HepG2 (cell line): ENCODE results near the gene DGCR2. TPM values are rescaled to one million over a fixed set of nuclear protein-coding genes. Genes with fewer than 3 reads are reported as not detected.

Experiments
- ATAC-seq: fragments of 200-7000 bp; cut with Tn5 transposase; 3 replicates; pipeline ENCODE4 v1.9.1; 2020; ENCODE audit warnings: mild to moderate bottlenecking, moderate library complexity
- BruUV-seq: library from RNA; stranded (reverse); fragments of 400-500 nt; replicated peaks from 2 replicates; lab custom pipeline; 2021; lab: Mats Ljungman, UMichigan
- CTCF ChIA-PET: fragments of 300-600 bp; formaldehyde crosslinking; extraction: SDS; loops from one replicate; lab custom pipeline; 2021; ENCODE audit warnings: low total read pairs, inconsistent platforms, low intra/inter-chr PET ratio; lab: Yijun Ruan, JAX
- POLR2A ChIA-PET: fragments of 350-600 bp; sonication (Branson Sonifier 250); formaldehyde crosslinking; loops from one replicate; lab custom pipeline; 2020; ENCODE audit warnings: antibody characterized with exemption, inconsistent platforms; lab: Yijun Ruan, JAX
- DNase-seq: peaks from one replicate; pipeline ENCODE4 v3.0.0-alpha.2; 2015; ENCODE audit warnings: low spot score
- FAIRE-seq: peaks from 3 replicates; lab custom pipeline; 2011; peaks lifted over from hg19 to GRCh38; lab: Jason Lieb, UNC
- H2AFZ ChIP-seq: one replicate; pipeline ENCODE4 v1.6.1; 2011; ENCODE audit warnings: low read length, inconsistent platforms
- H3K27ac ChIP-seq: fragments of 300-600 bp; 3 replicates; pipeline ENCODE4 v1.8.0; 2011; ENCODE audit warnings: mixed run types, mild to moderate bottlenecking, mixed read lengths, low read length, inconsistent platforms; ENCODE audit not compliant: insufficient read depth; ENCODE audit errors: extremely low read length
- H3K27me3 ChIP-seq, 2 experiments: fragments of 200-600 bp in 1 of 2; 2 replicates in 1 of 2; 3 replicates in 1 of 2; pipeline versions ENCODE4 v1.6.0 to v1.8.0; 2011; ENCODE audit warnings: low read length in 2 of 2, mild to moderate bottlenecking in 2 of 2, moderate library complexity in 2 of 2, inconsistent platforms in 1 of 2; ENCODE audit not compliant: insufficient read depth in 2 of 2, control insufficient read depth in 1 of 2
- H3K36me3 ChIP-seq, 2 experiments: fragments of 200-600 bp in 1 of 2; replicated peaks in 1 of 2; 2 replicates in 1 of 2; 3 replicates in 1 of 2; pipeline versions ENCODE4 v1.5.1 to v1.8.0; 2011; ENCODE audit warnings: low read length in 2 of 2, inconsistent platforms in 1 of 2; ENCODE audit not compliant: insufficient read depth in 2 of 2, control insufficient read depth in 1 of 2
- H3K4me1 ChIP-seq: 2 replicates; pipeline ENCODE4 v1.5.1; 2012; ENCODE audit warnings: low read length, inconsistent platforms; ENCODE audit not compliant: insufficient read depth
- H3K4me2 ChIP-seq: 2 replicates; pipeline ENCODE4 v1.6.0; 2011; ENCODE audit warnings: low read depth, low read length, inconsistent platforms
- H3K4me3 ChIP-seq, 3 experiments: fragments of 200-600 bp in 1 of 3; sonication (generic), shearing (Covaris generic) in 1 of 3; replicated peaks in 1 of 3; 2 replicates each; pipeline ENCODE4 v1.5.1; 2011 to 2016; ENCODE audit warnings: low read length in 3 of 3, inconsistent platforms in 2 of 3, low read depth in 2 of 3, mild to moderate bottlenecking in 2 of 3, control low read depth in 1 of 3, mixed read lengths in 1 of 3; ENCODE audit not compliant: insufficient read depth in 1 of 3
- H3K79me2 ChIP-seq: one replicate; pipeline ENCODE4 v1.6.1; 2011; ENCODE audit warnings: low read length, inconsistent platforms; ENCODE audit not compliant: insufficient read depth
- H3K9ac ChIP-seq: 2 replicates; pipeline ENCODE4 v1.6.0; 2011; ENCODE audit warnings: mild to moderate bottlenecking, low read depth, low read length, inconsistent platforms; ENCODE audit not compliant: insufficient read depth
- H3K9me3 ChIP-seq: 2 replicates; pipeline ENCODE4 v1.5.1; 2012; ENCODE audit warnings: mild to moderate bottlenecking, low read length
- H4K20me1 ChIP-seq: 2 replicates; pipeline ENCODE4 v1.6.0; 2011; ENCODE audit warnings: inconsistent platforms, mild to moderate bottlenecking, low read length, moderate library complexity; ENCODE audit not compliant: insufficient read depth
- FOXA1 ChIP-seq, 2 experiments: fragments of 450-650 bp in 1 of 2; sonication (generic) in 1 of 2; formaldehyde crosslinking in 1 of 2; IDR thresholded peaks; 2 replicates each; pipeline versions ENCODE4 v1.4.0 to v1.6.1; 2016 to 2020; ENCODE audit warnings: missing genetic modification reagents in 1 of 2
- FOXJ3 ChIP-seq: sonication (generic); formaldehyde crosslinking; IDR thresholded peaks from 2 replicates; pipeline ENCODE4 v1.4.0; 2020; ENCODE audit warnings: missing genetic modification reagents, mild to moderate bottlenecking, borderline replicate concordance
- ISX ChIP-seq: sonication (generic); formaldehyde crosslinking; conservative IDR thresholded peaks from 2 replicates; pipeline ENCODE4 v1.5.0; 2020; ENCODE audit warnings: missing genetic modification reagents
- RXRB ChIP-seq: IDR thresholded peaks from 2 replicates; pipeline ENCODE4 v1.6.1; 2016; ENCODE audit warnings: borderline replicate concordance, missing genetic modification reagents, missing compliant biosample characterization
- SAFB2 ChIP-seq: sonication (generic); formaldehyde crosslinking; IDR thresholded peaks from 2 replicates; pipeline ENCODE4 v1.5.1; 2020; ENCODE audit warnings: missing genetic modification reagents, low read depth, mild to moderate bottlenecking, borderline replicate concordance
- THAP8 ChIP-seq: sonication (generic); formaldehyde crosslinking; IDR thresholded peaks from 2 replicates; pipeline ENCODE4 v1.5.1; 2020; ENCODE audit warnings: missing genetic modification reagents, mild to moderate bottlenecking, borderline replicate concordance
- ZFP36L2 ChIP-seq: sonication (generic); formaldehyde crosslinking; IDR thresholded peaks from 2 replicates; pipeline ENCODE4 v1.4.0; 2020; ENCODE audit warnings: missing genetic modification reagents
- ZNF281 ChIP-seq: sonication (generic); formaldehyde crosslinking; IDR thresholded peaks from 2 replicates; pipeline ENCODE4 v1.4.0; 2020; ENCODE audit warnings: missing genetic modification reagents, borderline replicate concordance
- ZNF549 ChIP-seq: sonication (generic); formaldehyde crosslinking; IDR thresholded peaks from 2 replicates; pipeline ENCODE4 v1.5.0; 2020; ENCODE audit warnings: missing genetic modification reagents
- ZNF576 ChIP-seq: sonication (generic); formaldehyde crosslinking; IDR thresholded peaks from 2 replicates; pipeline ENCODE4 v1.4.0; 2020; ENCODE audit warnings: mild to moderate bottlenecking, missing genetic modification reagents
- WGBS: methylation state at CpG from one replicate; pipeline ENCODE4 v1.1.6; 2017; ENCODE audit warnings: low lambda C conversion rate; 5-methylcytosine and 5-hydroxymethylcytosine counted together
- in situ Hi-C: cut with HindIII; loops from 2 replicates; pipeline ENCODE4 v1.10.0; 2017; ENCODE audit warnings: low pct_unique_long_range_greater_than_20kb; ENCODE audit not compliant: extremely low pct_ligation_motif_present
- intact Hi-C: fragments of 100-400 bp; cut with micrococcal nuclease; formaldehyde crosslinking; loops from one replicate; pipeline ENCODE4 v1.10.0; 2022; ENCODE audit not compliant: unreplicated experiment
- polyA plus RNA-seq, 8 experiments: library from polyadenylated mRNA; depleted of rRNA in 3 of 8; stranded (reverse) in 7 of 8; unstranded in 1 of 8; fragments of >200 nt; fragmentation: Illumina TruSeq in 4 of 8; extraction: Trizol in 4 of 8; gene quantifications; 2 replicates each; pipeline versions ENCODE4 v1.2.1 to v1.2.3, GENCODE V29; 2011 to 2016; ENCODE audit warnings: low read depth in 4 of 8, missing spikeins in 1 of 8, mixed read lengths in 1 of 8; ENCODE audit not compliant: insufficient read depth in 1 of 8
- total RNA-seq, 5 experiments: library from RNA; depleted of rRNA; stranded (reverse); fragments of >200 nt; fragmentation: Illumina TruSeq; extraction: Trizol; gene quantifications; 2 replicates each; pipeline ENCODE4 v1.2.3, GENCODE V29; 2016; ENCODE audit warnings: low read depth in 1 of 5

The DGCR2 gene
- total and polyA plus RNA-seq, 2 of the 13 experiments (the other 11 are each of a cell fraction or from before 2014, with no cell fraction given), result 23.1 to 35.3 TPM

- Histone ChIP-seq H2AFZ (no peak overlapping the region), H3K4me2 (peak overlapping the region; percentile 62), H3K79me2 (peaks cover 2% of the 10 kb centered on the region), H4K20me1 (peaks cover 1% of the 10 kb centered on the region; the same call in 1 of the 2 replicates), H3K9me3 (no peaks in the 10 kb centered on the region), H3K27ac (no peak overlapping the region), H3K27me3 (peaks cover 3 to 46% of the 10 kb centered on the region in 2 experiments; a peak in 4 of 5 replicates), H3K4me3 (peak overlapping the region in 2 of 3 experiments; percentile 18 to 44; a peak in 1 of 6 replicates), H3K36me3 (no peaks in the 10 kb centered on the region), H3K4me1 (peaks cover 35% of the 10 kb centered on the region), H3K9ac (no peak overlapping the region)
- TF ChIP-seq FOXJ3, result no peak
- TF ChIP-seq ZFP36L2 (CRISPR knock-in tag), result no peak
- no peak for TF ChIP-seq THAP8 (CRISPR knock-in tag)
- no peak for TF ChIP-seq ZNF281 (CRISPR knock-in tag)
- no peak for TF ChIP-seq ISX (CRISPR knock-in tag)
- TF ChIP-seq RXRB, result no peak
- no peak for TF ChIP-seq ZNF576 (CRISPR knock-in tag)
- TF ChIP-seq SAFB2 (CRISPR knock-in tag), result no peak
- no peak for TF ChIP-seq FOXA1 (IDR thresholded peaks at IDR 0.05)
- no peak for TF ChIP-seq FOXA1 (CRISPR knock-in tag; IDR thresholded peaks at IDR 0.05)
- no peak for TF ChIP-seq ZNF549 (CRISPR knock-in tag)
- ChIA-PET CTCF (no interaction called here), POLR2A (interaction anchor here (0.6 to 1.2 kb wide), 3 partner anchors 18 to 52 kb away, joined by 3 to 6 read pairs (median 3); partner anchors contain the start of genes ESS2 and SLC25A1)
- no peak for DNase-seq
- in situ Hi-C loops, result no loop called here
- intact Hi-C loops, result no loop called here
- peak; percentile 4; the same call in 1 of the 3 replicates for ATAC-seq
- BruUV-seq, result no TSS peak
- 31% methylated on average over 11 of the region's 19 CpGs for WGBS
- no peak for FAIRE-seq
These were observed 4.4 kb upstream of the DGCR2 start for GRCh38 chr22:19126309-19127273.
